Epithelial cell of esophagus (primary cell): Measurements from ENCODE around the gene USP49.

ENCODE experiments used
- DNase-seq: peaks from one replicate; pipeline ENCODE4 v3.0.0; 2010; ENCODE audit warnings: low read depth
- H3K4me3 ChIP-seq: 2 replicates; pipeline ENCODE4 v1.5.1; 2011; ENCODE audit warnings: mild to moderate bottlenecking, low read length, control low read depth
- CTCF ChIP-seq: IDR thresholded peaks from 2 replicates; pipeline ENCODE4 v1.5.1; 2011; ENCODE audit warnings: low read depth, mild to moderate bottlenecking, low read length, control low read depth, inconsistent platforms; ENCODE audit not compliant: insufficient read depth; ENCODE audit errors: missing control alignments

Gene USP49

GRCh38 chr6:41922154-41922553 is 27.0 kb upstream of the USP49 start:
- H3K4me3 ChIP-seq: peak overlapping the region; percentile 97
- DNase-seq: no peak
- TF ChIP-seq CTCF: no peak

- H3K4me3 ChIP-seq: peak overlapping the region; percentile 97
- TF ChIP-seq CTCF: no peak
- DNase-seq: peak; percentile 24
These were observed 26.5 kb upstream of the USP49 start for GRCh38 chr6:41921712-41921998.

GRCh38 chr6:41920921-41921711 is 25.9 kb upstream of the USP49 start, which contains the start of the genes BYSL and MED20:
BYSL (plus strand) TSS chr6:41921499; CDS start chr6:41921563, 64 bp downstream.
MED20 (minus strand) TSS chr6:41921139; CDS start chr6:41921018, 121 bp downstream.
- DNase-seq: peak; percentile 98
- peak; percentile 92 for TF ChIP-seq CTCF
- peak within 1 kb of the TSS; percentile 97 for H3K4me3 ChIP-seq

GRCh38 chr6:41917528-41917927 is 22.4 kb upstream of the USP49 start:
- DNase-seq: peak; percentile 89
- H3K4me3 ChIP-seq: no peak overlapping the region
- TF ChIP-seq CTCF: no peak

GRCh38 chr6:41914869-41915530 is 19.8 kb upstream of the USP49 start:
- no peak for DNase-seq
- no peak overlapping the region for H3K4me3 ChIP-seq
- no peak for TF ChIP-seq CTCF

- no peak overlapping the region for H3K4me3 ChIP-seq
- no peak for DNase-seq
- no peak for TF ChIP-seq CTCF
These were observed 19.2 kb upstream of the USP49 start for GRCh38 chr6:41914343-41914742.
